ENCODE results near the gene RBPMS2. TPM values are rescaled to one million over a fixed set of nuclear protein-coding genes. Genes with fewer than 3 reads are reported as not detected.

The RBPMS2 gene
- total RNA-seq, 1 donor from 2014 or later, result 0.58 TPM

DNA sequence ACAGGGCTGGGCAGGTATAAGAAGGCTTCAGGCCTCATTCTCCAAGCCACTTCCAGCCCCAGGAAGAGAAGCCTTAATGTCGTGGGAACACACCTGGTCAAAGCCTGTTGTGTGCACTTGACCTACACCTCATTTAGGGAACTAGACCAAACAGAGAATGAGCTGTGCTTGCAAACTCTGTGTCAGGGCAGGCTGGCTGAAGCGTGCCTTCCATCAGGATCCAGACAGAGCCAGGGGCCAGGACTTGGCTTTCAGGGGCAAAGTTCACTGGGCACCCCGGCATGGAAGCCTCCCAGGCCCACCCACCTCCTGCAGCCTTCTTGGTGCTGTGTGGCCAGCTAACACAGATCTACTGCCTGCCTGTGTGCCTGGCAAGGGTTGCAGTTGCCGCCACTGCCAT is 11.5 kb downstream of the RBPMS2 start:
- H3K4me3 ChIP-seq (ENCODE audit: low read depth, low read length), result no peak overlapping the region
- DNase-seq (ENCODE audit: low read depth), result no peak
- TF ChIP-seq, protein P1, sequence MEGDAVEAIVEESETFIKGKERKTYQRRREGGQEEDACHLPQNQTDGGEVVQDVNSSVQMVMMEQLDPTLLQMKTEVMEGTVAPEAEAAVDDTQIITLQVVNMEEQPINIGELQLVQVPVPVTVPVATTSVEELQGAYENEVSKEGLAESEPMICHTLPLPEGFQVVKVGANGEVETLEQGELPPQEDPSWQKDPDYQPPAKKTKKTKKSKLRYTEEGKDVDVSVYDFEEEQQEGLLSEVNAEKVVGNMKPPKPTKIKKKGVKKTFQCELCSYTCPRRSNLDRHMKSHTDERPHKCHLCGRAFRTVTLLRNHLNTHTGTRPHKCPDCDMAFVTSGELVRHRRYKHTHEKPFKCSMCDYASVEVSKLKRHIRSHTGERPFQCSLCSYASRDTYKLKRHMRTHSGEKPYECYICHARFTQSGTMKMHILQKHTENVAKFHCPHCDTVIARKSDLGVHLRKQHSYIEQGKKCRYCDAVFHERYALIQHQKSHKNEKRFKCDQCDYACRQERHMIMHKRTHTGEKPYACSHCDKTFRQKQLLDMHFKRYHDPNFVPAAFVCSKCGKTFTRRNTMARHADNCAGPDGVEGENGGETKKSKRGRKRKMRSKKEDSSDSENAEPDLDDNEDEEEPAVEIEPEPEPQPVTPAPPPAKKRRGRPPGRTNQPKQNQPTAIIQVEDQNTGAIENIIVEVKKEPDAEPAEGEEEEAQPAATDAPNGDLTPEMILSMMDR (conservative IDR thresholded peaks at IDR 0.05; ENCODE audit: low read depth, low read length), result no peak

DNA sequence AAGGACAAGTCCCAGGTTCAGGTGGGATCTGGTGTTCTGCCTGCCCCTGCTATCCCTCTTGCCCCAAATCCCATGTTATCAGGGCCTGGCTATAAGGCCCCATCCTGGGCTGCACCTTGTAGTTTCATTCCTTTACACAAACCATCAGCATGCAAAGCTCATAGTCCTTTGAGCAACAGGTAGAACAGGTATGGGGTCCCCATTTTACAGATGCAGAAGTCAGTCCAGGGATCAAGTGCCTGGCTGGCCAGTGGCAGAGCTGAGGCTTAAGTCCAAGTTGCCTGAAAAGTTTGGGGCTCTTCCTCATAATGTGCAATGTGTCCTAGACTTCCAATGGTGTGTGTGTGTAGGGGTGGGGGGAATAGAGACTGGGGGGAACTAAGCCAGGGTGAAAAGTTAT is 11.9 kb downstream of the RBPMS2 start:
- TF ChIP-seq, protein P1 (conservative IDR thresholded peaks at IDR 0.05; ENCODE audit: low read depth, low read length), result no peak

DNA sequence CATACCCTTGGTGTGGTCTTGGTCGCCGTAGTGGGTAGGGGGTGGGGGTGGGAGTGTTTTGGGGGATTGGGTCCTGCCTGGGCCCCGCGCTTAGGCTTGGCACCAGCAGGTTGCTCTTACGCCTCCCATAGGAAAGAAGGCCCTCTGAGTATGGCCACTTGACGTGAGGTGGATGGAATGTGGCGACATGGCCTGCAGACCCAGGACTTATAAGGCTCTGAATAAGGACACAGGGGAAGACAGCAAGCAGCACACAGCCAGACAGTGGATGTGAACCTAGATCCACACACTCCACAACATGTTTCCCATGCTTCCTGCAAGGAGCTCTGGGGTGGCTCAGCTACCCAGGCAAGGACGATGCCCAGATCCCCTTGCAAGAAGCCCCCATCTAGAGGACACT is 12.4 kb downstream of the RBPMS2 start:
- H3K4me3 ChIP-seq (ENCODE audit: low read depth, low read length), result no peak overlapping the region
- TF ChIP-seq, protein P1 (conservative IDR thresholded peaks at IDR 0.05; ENCODE audit: low read depth, low read length), result no peak
- no peak for DNase-seq (ENCODE audit: low read depth)

More for the DNA sequence above, 11.9 kb downstream of the RBPMS2 start:
- H3K4me3 ChIP-seq (ENCODE audit: low read depth, low read length), result no peak overlapping the region
- DNase-seq (ENCODE audit: low read depth), result no peak

DNA sequence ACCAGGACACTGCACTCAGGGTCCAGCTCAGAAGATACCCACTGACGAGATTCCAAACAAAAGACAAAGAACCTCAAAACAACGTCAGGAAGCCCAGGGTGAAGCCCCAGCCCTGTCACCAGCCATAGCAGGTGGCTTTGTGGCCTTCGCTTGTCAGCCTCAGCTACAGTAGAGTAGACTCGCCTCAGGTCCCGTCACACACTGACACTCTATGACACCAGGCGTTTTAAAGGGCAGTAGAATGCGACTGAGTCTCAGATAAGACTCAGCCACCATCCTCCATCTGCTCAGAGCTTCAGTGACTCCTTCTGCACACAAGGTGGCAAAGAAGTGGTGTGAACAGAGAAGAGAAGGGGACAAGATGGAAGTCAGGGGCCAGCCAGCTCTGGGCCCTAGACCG is 12.8 kb downstream of the RBPMS2 start:
- no peak overlapping the region for H3K4me3 ChIP-seq (ENCODE audit: low read depth, low read length)
- DNase-seq (ENCODE audit: low read depth), result no peak
- TF ChIP-seq, protein P1 (conservative IDR thresholded peaks at IDR 0.05; ENCODE audit: low read depth, low read length), result no peak

DNA sequence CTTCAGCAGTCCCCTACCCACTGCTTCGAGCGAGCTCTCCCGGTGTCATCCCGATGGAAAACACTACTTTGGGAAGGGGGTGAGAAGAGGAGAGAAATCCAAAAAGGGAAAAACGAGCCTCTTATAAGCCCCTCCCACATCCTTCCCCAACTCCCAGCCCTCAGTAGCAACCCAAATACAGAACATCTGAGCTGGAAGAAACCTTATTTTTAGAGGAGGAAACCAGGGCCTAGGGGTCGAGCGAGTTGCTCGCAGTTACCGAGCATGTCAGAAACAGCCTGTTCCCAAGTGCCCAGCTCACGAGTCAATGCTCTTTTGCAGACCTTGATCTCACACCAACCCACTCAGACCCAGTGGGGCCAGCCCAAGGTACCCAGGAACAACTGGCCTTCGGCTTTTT is 14.2 kb downstream of the RBPMS2 start:
- DNase-seq (ENCODE audit: low read depth), result no peak
- TF ChIP-seq, protein P1 (conservative IDR thresholded peaks at IDR 0.05; ENCODE audit: low read depth, low read length), result no peak

DNA sequence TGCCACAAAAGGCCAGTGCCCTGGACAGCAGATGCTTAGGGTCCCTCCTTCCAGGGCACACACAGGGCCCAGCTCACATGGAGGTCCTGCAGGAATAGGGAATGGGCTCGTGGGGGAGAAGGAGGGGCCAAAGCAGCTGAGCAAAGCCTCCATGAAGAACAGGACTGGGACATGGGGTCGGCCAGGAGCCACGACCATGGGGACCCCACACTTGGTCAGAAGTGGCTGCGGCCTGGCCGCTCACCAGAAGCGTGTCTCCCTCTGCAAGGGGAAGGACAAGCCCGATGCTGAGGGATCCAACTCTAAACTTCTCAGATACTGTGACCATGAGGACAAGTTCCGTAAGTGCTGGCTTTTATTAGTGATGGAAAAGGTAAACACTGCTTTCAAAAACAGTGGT is 15.3 kb downstream of the RBPMS2 start:
- H3K4me3 ChIP-seq (ENCODE audit: low read depth, low read length), result no peak overlapping the region
- TF ChIP-seq, protein P1 (conservative IDR thresholded peaks at IDR 0.05; ENCODE audit: low read depth, low read length), result no peak
- no peak for DNase-seq (ENCODE audit: low read depth)

More for the DNA sequence above, 14.2 kb downstream of the RBPMS2 start:
- no peak overlapping the region for H3K4me3 ChIP-seq (ENCODE audit: low read depth, low read length)

DNA sequence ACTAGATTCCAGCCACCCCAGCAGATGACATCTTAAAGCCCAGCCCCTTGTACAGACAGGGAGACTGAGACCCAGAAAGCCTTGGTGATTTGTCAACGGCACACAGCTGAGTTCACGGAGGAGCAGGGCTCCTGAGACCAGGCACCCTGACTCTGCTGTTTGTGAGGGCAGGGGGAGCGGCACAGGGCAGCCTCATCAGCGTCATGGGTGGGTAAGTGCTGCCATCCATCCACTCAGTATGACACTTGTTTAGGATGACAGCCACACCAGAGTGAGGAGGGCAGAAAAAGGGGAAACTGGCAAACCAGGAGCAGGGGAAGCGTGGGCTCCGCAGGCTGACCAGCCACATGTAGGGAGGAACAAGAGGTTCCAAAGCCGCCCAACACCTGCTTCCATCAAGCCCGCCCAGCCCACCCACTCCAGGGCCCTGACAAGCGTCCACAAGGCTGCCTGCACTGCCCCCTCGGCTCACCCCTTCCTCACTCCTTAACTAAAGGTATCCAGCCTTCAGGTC is 19.9 kb downstream of the RBPMS2 start:
- DNase-seq (ENCODE audit: low read depth), result no peak
- TF ChIP-seq, protein P1 (conservative IDR thresholded peaks at IDR 0.05; ENCODE audit: low read depth, low read length), result no peak
- H3K4me3 ChIP-seq (ENCODE audit: low read depth, low read length), result no peak overlapping the region

Data from epithelial cell of proximal tubule (primary cell).